ENCODE data around the gene BTLA. TPM values are rescaled to one million over a fixed set of nuclear protein-coding genes. Genes with fewer than 3 reads are reported as not detected.

BTLA gene
- total RNA-seq, 2 experiments from 2014 or later = 7.3 to 7.7 TPM

DNA sequence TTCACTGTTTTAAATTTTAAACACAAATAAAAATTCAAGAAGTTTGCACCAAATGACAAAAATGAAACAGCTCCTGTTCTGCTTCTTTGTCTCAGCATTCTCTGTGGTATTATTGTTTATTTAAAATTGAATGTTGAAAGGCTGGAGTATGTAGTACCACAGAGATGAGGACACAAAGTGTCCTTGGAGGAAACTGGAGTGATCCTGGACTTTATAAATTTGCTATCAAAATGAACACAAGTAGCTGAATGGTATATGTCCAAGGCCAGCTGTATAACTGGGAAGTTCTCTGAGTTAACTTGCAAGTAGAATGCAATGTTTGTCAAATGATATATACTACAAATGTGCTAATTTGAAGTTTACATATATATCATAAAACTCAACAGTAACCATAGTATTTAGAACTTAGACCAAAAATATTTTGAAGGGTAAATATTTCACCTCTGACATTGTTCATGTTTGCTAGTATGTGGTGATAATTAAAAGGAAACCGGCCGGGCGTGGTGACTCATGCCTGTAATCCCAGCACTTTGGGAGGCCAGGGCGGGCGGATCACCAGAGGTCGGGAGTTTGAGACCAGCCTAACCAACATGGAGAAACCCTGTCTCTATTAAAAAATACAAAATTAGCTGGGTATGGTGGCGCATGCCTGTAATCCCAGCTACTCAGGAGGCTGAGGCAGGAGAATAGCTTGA, 12.3 kb downstream of the BTLA start:
- Histone ChIP-seq H3K36me3 (ENCODE audit: insufficient read depth, low read length) (0 out of 2 replicates have a peak, but pooled peaks cover 2% of the 10 kb centered on the region), H3K9me3 (ENCODE audit: low read length) (no peaks in the 10 kb centered on the region), H3K4me3 (ENCODE audit: low read depth, low read length, poor library complexity, severe bottlenecking) (no peak overlapping the region), H2AFZ (ENCODE audit: low read length) (no peak overlapping the region), H3K9me2 (ENCODE audit: insufficient read depth, low read length) (no peaks in the 10 kb centered on the region), H4K20me1 (ENCODE audit: insufficient read depth, low read length) (no peaks in the 10 kb centered on the region), H3K4me1 (ENCODE audit: insufficient read depth, low read length, poor library complexity, severe bottlenecking) (peaks cover 10% of the 10 kb centered on the region), H3K27ac (ENCODE audit: low read depth, low read length, poor library complexity, severe bottlenecking) (no peak overlapping the region), H3K79me2 (ENCODE audit: insufficient read depth, low read depth, low read length) (peaks cover 3% of the 10 kb centered on the region; the same call in 1 of the 2 replicates), H3K4me2 (ENCODE audit: low read length) (no peak overlapping the region)
- ChIA-PET POLR2A (interaction anchor here (0.6 to 1.1 kb wide), 3 partner anchors 13 to 22 kb away, joined by 4 to 6 read pairs (median 5); no protein-coding TSS in a partner anchor), CTCF (ENCODE audit: unreplicated experiment) (no interaction called here)
- no peak for DNase-seq (ENCODE audit: low spot score)
- BruUV-seq (replicated peaks) = no TSS peak
- intact Hi-C loops (cut with micrococcal nuclease; ENCODE audit: unreplicated experiment) = no loop called here
- TF ChIP-seq EZH2phosphoT487 (IDR thresholded peaks at IDR 0.05; ENCODE audit: borderline replicate concordance, low read depth, low read length) = no peak
- TF ChIP-seq, protein P1, sequence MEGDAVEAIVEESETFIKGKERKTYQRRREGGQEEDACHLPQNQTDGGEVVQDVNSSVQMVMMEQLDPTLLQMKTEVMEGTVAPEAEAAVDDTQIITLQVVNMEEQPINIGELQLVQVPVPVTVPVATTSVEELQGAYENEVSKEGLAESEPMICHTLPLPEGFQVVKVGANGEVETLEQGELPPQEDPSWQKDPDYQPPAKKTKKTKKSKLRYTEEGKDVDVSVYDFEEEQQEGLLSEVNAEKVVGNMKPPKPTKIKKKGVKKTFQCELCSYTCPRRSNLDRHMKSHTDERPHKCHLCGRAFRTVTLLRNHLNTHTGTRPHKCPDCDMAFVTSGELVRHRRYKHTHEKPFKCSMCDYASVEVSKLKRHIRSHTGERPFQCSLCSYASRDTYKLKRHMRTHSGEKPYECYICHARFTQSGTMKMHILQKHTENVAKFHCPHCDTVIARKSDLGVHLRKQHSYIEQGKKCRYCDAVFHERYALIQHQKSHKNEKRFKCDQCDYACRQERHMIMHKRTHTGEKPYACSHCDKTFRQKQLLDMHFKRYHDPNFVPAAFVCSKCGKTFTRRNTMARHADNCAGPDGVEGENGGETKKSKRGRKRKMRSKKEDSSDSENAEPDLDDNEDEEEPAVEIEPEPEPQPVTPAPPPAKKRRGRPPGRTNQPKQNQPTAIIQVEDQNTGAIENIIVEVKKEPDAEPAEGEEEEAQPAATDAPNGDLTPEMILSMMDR (conservative IDR thresholded peaks at IDR 0.05; ENCODE audit: low read length) = no peak

DNA sequence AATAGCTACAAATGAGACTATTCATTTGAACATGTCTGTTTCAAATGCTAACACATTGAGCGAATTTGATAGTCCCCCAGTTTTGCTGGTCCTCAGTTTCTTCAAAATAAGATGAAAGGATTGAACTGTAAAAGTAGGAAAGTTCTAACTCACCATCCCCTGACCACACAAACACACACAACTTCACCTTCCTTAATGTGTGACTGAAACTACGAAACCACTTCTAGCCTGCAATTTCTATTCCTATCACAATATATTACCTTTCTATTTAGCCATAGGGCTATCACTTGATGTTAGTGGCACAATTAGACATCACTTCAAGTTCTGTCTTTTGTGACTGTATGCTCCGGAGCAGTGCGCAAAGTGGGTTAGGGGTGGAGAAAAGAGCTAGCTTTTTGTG, 14.9 kb downstream of the BTLA start:
- Histone ChIP-seq H3K9me3 (ENCODE audit: low read length) (0 out of 2 replicates have a peak, but pooled peaks cover 5% of the 10 kb centered on the region), H3K4me1 (ENCODE audit: insufficient read depth, low read length, poor library complexity, severe bottlenecking) (peaks cover 10% of the 10 kb centered on the region), H3K9me2 (ENCODE audit: insufficient read depth, low read length) (no peaks in the 10 kb centered on the region), H2AFZ (ENCODE audit: low read length) (no peak overlapping the region), H3K4me2 (ENCODE audit: low read length) (no peak overlapping the region), H3K27ac (ENCODE audit: low read depth, low read length, poor library complexity, severe bottlenecking) (no peak overlapping the region), H3K79me2 (ENCODE audit: insufficient read depth, low read depth, low read length) (no peaks in the 10 kb centered on the region), H3K36me3 (ENCODE audit: insufficient read depth, low read length) (peaks cover 5% of the 10 kb centered on the region), H4K20me1 (ENCODE audit: insufficient read depth, low read length) (no peaks in the 10 kb centered on the region), H3K4me3 (ENCODE audit: low read depth, low read length, poor library complexity, severe bottlenecking) (no peak overlapping the region)
- CTCF ChIA-PET (ENCODE audit: unreplicated experiment) = interaction anchor here (0.6 kb wide), 1 partner anchor 9 kb away, joined by 3 read pairs; no protein-coding TSS in a partner anchor
- no peak for DNase-seq (ENCODE audit: low spot score)
- no TSS peak for BruUV-seq (replicated peaks)
- intact Hi-C loops (cut with micrococcal nuclease; ENCODE audit: unreplicated experiment) = no loop called here
- no peak for TF ChIP-seq EZH2phosphoT487 (IDR thresholded peaks at IDR 0.05; ENCODE audit: borderline replicate concordance, low read depth, low read length)
- TF ChIP-seq, protein P1 (conservative IDR thresholded peaks at IDR 0.05; ENCODE audit: low read length) = no peak
- POLR2A ChIA-PET = interaction anchor here (1.0 to 1.6 kb wide), 5 partner anchors 14 to 346 kb away, joined by 3 to 5 read pairs (median 4); no protein-coding TSS in a partner anchor

DNA sequence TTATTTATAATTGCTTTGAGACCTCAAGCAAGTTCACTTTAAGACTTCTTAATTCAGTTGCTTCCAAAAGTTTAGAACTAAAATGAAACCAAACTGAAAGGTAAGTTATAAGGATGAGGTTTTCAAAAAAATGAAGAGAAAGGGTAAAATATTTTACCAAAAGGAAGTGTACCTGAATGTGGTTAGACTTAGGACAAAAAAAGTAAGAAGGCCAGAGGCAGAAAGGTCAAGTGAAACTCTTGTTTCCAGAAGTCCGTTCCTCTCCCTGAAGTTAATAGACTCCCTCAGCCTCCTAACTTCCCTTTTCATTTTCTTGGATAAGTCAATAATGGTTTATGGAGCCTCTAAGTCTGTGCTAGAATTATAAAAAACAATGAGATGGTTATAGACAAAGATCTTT, 16.6 kb downstream of the BTLA start:
- no peaks in the 10 kb centered on the region for H3K79me2 ChIP-seq (ENCODE audit: insufficient read depth, low read depth, low read length)

More for the DNA sequence above, 16.6 kb downstream of the BTLA start:
- no TSS peak for BruUV-seq (replicated peaks)
- CTCF ChIA-PET (ENCODE audit: unreplicated experiment) = no interaction called here
- no peaks in the 10 kb centered on the region for H4K20me1 ChIP-seq (ENCODE audit: insufficient read depth, low read length)
- peaks cover 10% of the 10 kb centered on the region for H3K4me1 ChIP-seq (ENCODE audit: insufficient read depth, low read length, poor library complexity, severe bottlenecking)
- peaks cover 20% of the 10 kb centered on the region for H3K36me3 ChIP-seq (ENCODE audit: insufficient read depth, low read length)
- POLR2A ChIA-PET = interaction anchor here (1.0 kb wide), 1 partner anchor 345 kb away, joined by 3 read pairs; no protein-coding TSS in a partner anchor
- H3K4me3 ChIP-seq (ENCODE audit: low read depth, low read length, poor library complexity, severe bottlenecking) = no peak overlapping the region
- intact Hi-C loops (cut with micrococcal nuclease; ENCODE audit: unreplicated experiment) = no loop called here
- H3K9me2 ChIP-seq (ENCODE audit: insufficient read depth, low read length) = no peaks in the 10 kb centered on the region
- no peak for DNase-seq (ENCODE audit: low spot score)
- no peak for TF ChIP-seq EZH2phosphoT487 (IDR thresholded peaks at IDR 0.05; ENCODE audit: borderline replicate concordance, low read depth, low read length)
- TF ChIP-seq, protein P1 (conservative IDR thresholded peaks at IDR 0.05; ENCODE audit: low read length) = no peak
- no peak overlapping the region for H2AFZ ChIP-seq (ENCODE audit: low read length)
- H3K9me3 ChIP-seq (ENCODE audit: low read length) = peaks cover 8% of the 10 kb centered on the region; the same call in 1 of the 2 replicates
- no peak overlapping the region for H3K27ac ChIP-seq (ENCODE audit: low read depth, low read length, poor library complexity, severe bottlenecking)
- peak overlapping the region; percentile 21; the same call in 1 of the 2 replicates for H3K4me2 ChIP-seq (ENCODE audit: low read length)
